WTC11 (cell line): ENCODE measurements around the gene FBXW9. TPM values are rescaled to one million over a fixed set of nuclear protein-coding genes. Genes with fewer than 3 reads are reported as not detected.

Experiments used
- ATAC-seq: fragments of 200-7000 bp; cut with Tn5 transposase; 2 replicates; pipeline ENCODE4 v1.10.0; 2021; ENCODE audit warnings: mild to moderate bottlenecking, moderate library complexity
- CTCF ChIA-PET: fragments of 300-600 bp; sonication (Branson Sonifier 250); formaldehyde crosslinking; loops from one replicate; lab custom pipeline; 2021; ENCODE audit warnings: antibody characterized with exemption; lab: Charles Lee
- POLR2A ChIA-PET: fragments of 350-600 bp; sonication (Branson Sonifier 250); formaldehyde crosslinking; loops from one replicate; lab custom pipeline; 2021; ENCODE audit warnings: antibody characterized with exemption; lab: Charles Lee
- DNase-seq: peaks from one replicate; pipeline ENCODE4 v3.0.0; 2021; ENCODE audit warnings: low spot score
- H3K27ac Mint-ChIP-seq: 2 replicates; pipeline ENCODE4 v1.8.0; 2021; ENCODE audit warnings: mixed read lengths
- H3K27me3 Mint-ChIP-seq: 2 replicates; pipeline ENCODE4 v1.8.0; 2021; ENCODE audit warnings: low read depth, mild to moderate bottlenecking, moderate library complexity, mixed read lengths
- H3K36me3 Mint-ChIP-seq: 2 replicates; pipeline ENCODE4 v1.8.0; 2021; ENCODE audit warnings: mixed read lengths
- H3K4me1 Mint-ChIP-seq: 2 replicates; pipeline ENCODE4 v1.8.0; 2022; ENCODE audit warnings: mixed read lengths
- H3K4me3 Mint-ChIP-seq: 2 replicates; pipeline ENCODE4 v1.8.0; 2021; ENCODE audit warnings: mild to moderate bottlenecking, moderate library complexity, mixed read lengths
- H3K9me3 Mint-ChIP-seq: 2 replicates; pipeline ENCODE4 v1.8.0; 2021; ENCODE audit warnings: mixed read lengths
- CBFB ChIP-seq: sonication (generic); formaldehyde crosslinking; IDR thresholded peaks from 2 replicates; pipeline ENCODE4 v1.8.1; 2022; ENCODE audit warnings: mild to moderate bottlenecking, low read depth, missing genetic modification reagents
- CREB1 ChIP-seq: sonication (generic); formaldehyde crosslinking; IDR thresholded peaks from 2 replicates; pipeline ENCODE4 v1.8.0; 2023; ENCODE audit warnings: mild to moderate bottlenecking, missing genetic modification reagents
- CREM ChIP-seq: sonication (generic); formaldehyde crosslinking; IDR thresholded peaks from 2 replicates; pipeline ENCODE4 v1.8.1; 2022; ENCODE audit warnings: mild to moderate bottlenecking, missing genetic modification reagents, moderate library complexity
- FOXJ3 ChIP-seq: sonication (generic); formaldehyde crosslinking; IDR thresholded peaks from 2 replicates; pipeline ENCODE4 v1.9.0; 2021; ENCODE audit warnings: missing genetic modification reagents, mild to moderate bottlenecking, borderline replicate concordance
- FOXP1 ChIP-seq: sonication (generic); formaldehyde crosslinking; IDR thresholded peaks from 2 replicates; pipeline ENCODE4 v1.8.0; 2022; ENCODE audit warnings: missing genetic modification reagents, mild to moderate bottlenecking, moderate library complexity, borderline replicate concordance
- HMGA2 ChIP-seq: fragments of 250-450 bp; sonication (Bioruptor Pico); IDR thresholded peaks from 2 replicates; pipeline ENCODE4 v1.4.0; 2021; ENCODE audit warnings: mild to moderate bottlenecking, moderate library complexity
- NFATC4 ChIP-seq: fragments of 250-450 bp; sonication (Bioruptor Pico); IDR thresholded peaks from 2 replicates; pipeline ENCODE4 v1.9.0; 2021; ENCODE audit warnings: mild to moderate bottlenecking
- NFYB ChIP-seq: sonication (generic); formaldehyde crosslinking; conservative IDR thresholded peaks from 2 replicates; pipeline ENCODE4 v1.8.0; 2022; ENCODE audit warnings: low read depth, missing genetic modification reagents
- RORB ChIP-seq: fragments of 250-450 bp; sonication (Bioruptor Pico); IDR thresholded peaks from 2 replicates; pipeline ENCODE4 v1.9.0; 2021; ENCODE audit warnings: mild to moderate bottlenecking
- SMAD4 ChIP-seq: sonication (generic); formaldehyde crosslinking; IDR thresholded peaks from 2 replicates; pipeline ENCODE4 v1.8.0; 2022; ENCODE audit warnings: mild to moderate bottlenecking, missing genetic modification reagents
- ZBTB21 ChIP-seq: sonication (generic); formaldehyde crosslinking; IDR thresholded peaks from 2 replicates; pipeline ENCODE4 v1.8.1; 2023; ENCODE audit warnings: mild to moderate bottlenecking, missing genetic modification reagents, borderline replicate concordance
- total RNA-seq: library from RNA; stranded (reverse); gene quantifications from 3 replicates; pipeline ENCODE4 v1.2.3, GENCODE V29; 2021
- TF ChIP-seq, protein P1 (sequence below): fragments of 250-450 bp; sonication (Bioruptor Pico); IDR thresholded peaks from 2 replicates; pipeline ENCODE4 v1.8.0; 2021; ENCODE audit warnings: mild to moderate bottlenecking
- TF ChIP-seq, protein P2 (sequence below): sonication (generic); formaldehyde crosslinking; IDR thresholded peaks from 2 replicates; pipeline ENCODE4 v1.8.1; 2023; ENCODE audit warnings: mild to moderate bottlenecking, missing genetic modification reagents
- TF ChIP-seq, protein P3 (sequence below): sonication (generic); formaldehyde crosslinking; IDR thresholded peaks from 2 replicates; pipeline ENCODE4 v1.8.0; 2022; ENCODE audit warnings: mild to moderate bottlenecking, missing genetic modification reagents
- TF ChIP-seq, protein P4 (sequence below): fragments of 250-450 bp; sonication (Bioruptor Pico); IDR thresholded peaks from 2 replicates; pipeline ENCODE4 v2.1.2; 2022; ENCODE audit warnings: mild to moderate bottlenecking, moderate library complexity
- TF ChIP-seq, protein P5 (sequence below): sonication (generic); formaldehyde crosslinking; IDR thresholded peaks from 2 replicates; pipeline ENCODE4 v1.8.1; 2023; ENCODE audit warnings: mild to moderate bottlenecking, moderate library complexity, missing genetic modification reagents
- TF ChIP-seq, protein P6 (sequence below): sonication (generic); formaldehyde crosslinking; IDR thresholded peaks from 2 replicates; pipeline ENCODE4 v1.8.1; 2023; ENCODE audit warnings: mild to moderate bottlenecking, missing genetic modification reagents
- TF ChIP-seq, protein P7 (sequence below): sonication (generic); formaldehyde crosslinking; IDR thresholded peaks from 2 replicates; pipeline ENCODE4 v1.8.0; 2022; ENCODE audit warnings: mild to moderate bottlenecking, missing genetic modification reagents

FBXW9 gene
- total RNA-seq, 1 experiment from 2014 or later, result 15.2 TPM

DNA sequence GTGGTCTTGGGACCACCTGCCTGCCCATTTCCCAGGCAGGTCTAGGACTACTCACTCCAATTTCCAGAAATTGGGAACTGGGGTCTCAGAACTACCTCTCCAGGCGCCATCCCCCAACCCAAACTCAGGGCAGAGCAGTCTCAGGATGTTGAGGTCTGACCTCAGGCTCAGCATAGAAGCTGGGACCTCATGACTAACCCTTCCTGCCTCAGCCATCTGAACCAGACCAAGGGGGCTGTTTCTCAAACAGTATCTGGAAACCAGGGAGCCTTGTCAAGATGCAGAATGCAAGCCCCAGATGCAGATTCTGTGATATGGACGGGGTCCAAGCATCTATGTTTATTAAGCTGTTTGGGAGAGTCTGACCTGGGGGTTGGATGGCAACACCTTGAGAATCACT lies 1.3 kb downstream of the FBXW9 start:
- H3K4me3 Mint-ChIP-seq, result peak overlapping the region; percentile 90

DNA sequence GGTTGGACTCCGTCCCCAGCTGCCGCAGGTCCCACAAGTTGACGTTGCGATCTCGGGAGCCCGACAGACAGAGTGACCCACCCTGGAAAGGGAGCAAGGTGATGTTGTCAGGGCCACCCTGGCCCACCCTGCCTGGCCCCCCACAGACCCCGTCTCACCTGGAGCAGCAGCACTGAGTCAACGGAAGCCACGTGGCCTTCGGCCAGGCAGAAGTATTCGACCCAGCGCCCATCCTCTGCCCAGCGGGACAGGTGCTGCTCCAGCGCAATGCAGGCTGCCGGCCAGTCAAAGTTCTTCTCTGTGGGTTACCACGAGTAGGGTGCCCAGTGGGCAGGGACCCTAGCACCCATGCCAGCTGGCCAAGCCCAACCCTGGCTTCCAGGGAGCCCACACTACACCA lies 1.8 kb downstream of the FBXW9 start:
- peaks cover 3% of the 10 kb centered on the region for H3K4me1 Mint-ChIP-seq
- H3K4me3 Mint-ChIP-seq, result no peak overlapping the region
- H3K27ac Mint-ChIP-seq, result no peak overlapping the region
- no peaks in the 10 kb centered on the region for H3K27me3 Mint-ChIP-seq
- no peak for DNase-seq
- peaks cover 7% of the 10 kb centered on the region; the same call in 1 of the 2 replicates for H3K36me3 Mint-ChIP-seq
- H3K9me3 Mint-ChIP-seq, result no peaks in the 10 kb centered on the region
- no peak for ATAC-seq
- ChIA-PET POLR2A (no interaction called here), CTCF (no interaction called here)
- TF ChIP-seq, protein P1, sequence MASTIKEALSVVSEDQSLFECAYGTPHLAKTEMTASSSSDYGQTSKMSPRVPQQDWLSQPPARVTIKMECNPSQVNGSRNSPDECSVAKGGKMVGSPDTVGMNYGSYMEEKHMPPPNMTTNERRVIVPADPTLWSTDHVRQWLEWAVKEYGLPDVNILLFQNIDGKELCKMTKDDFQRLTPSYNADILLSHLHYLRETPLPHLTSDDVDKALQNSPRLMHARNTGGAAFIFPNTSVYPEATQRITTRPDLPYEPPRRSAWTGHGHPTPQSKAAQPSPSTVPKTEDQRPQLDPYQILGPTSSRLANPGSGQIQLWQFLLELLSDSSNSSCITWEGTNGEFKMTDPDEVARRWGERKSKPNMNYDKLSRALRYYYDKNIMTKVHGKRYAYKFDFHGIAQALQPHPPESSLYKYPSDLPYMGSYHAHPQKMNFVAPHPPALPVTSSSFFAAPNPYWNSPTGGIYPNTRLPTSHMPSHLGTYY (CRISPR knock-in tag), result no peak
- TF ChIP-seq SMAD4 (CRISPR knock-in tag), result no peak
- no peak for TF ChIP-seq CBFB (CRISPR knock-in tag)
- TF ChIP-seq, protein P2, sequence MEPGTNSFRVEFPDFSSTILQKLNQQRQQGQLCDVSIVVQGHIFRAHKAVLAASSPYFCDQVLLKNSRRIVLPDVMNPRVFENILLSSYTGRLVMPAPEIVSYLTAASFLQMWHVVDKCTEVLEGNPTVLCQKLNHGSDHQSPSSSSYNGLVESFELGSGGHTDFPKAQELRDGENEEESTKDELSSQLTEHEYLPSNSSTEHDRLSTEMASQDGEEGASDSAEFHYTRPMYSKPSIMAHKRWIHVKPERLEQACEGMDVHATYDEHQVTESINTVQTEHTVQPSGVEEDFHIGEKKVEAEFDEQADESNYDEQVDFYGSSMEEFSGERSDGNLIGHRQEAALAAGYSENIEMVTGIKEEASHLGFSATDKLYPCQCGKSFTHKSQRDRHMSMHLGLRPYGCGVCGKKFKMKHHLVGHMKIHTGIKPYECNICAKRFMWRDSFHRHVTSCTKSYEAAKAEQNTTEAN, result no peak
- TF ChIP-seq ZBTB21, result no peak
- no peak for TF ChIP-seq NFATC4 (CRISPR knock-in tag)
- TF ChIP-seq, protein P3, sequence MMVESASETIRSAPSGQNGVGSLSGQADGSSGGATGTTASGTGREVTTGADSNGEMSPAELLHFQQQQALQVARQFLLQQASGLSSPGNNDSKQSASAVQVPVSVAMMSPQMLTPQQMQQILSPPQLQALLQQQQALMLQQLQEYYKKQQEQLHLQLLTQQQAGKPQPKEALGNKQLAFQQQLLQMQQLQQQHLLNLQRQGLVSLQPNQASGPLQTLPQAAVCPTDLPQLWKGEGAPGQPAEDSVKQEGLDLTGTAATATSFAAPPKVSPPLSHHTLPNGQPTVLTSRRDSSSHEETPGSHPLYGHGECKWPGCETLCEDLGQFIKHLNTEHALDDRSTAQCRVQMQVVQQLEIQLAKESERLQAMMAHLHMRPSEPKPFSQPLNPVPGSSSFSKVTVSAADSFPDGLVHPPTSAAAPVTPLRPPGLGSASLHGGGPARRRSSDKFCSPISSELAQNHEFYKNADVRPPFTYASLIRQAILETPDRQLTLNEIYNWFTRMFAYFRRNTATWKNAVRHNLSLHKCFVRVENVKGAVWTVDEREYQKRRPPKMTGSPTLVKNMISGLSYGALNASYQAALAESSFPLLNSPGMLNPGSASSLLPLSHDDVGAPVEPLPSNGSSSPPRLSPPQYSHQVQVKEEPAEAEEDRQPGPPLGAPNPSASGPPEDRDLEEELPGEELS (CRISPR knock-in tag), result no peak
- TF ChIP-seq FOXJ3, result no peak
- no peak for TF ChIP-seq NFYB (CRISPR knock-in tag)
- TF ChIP-seq, protein P4, sequence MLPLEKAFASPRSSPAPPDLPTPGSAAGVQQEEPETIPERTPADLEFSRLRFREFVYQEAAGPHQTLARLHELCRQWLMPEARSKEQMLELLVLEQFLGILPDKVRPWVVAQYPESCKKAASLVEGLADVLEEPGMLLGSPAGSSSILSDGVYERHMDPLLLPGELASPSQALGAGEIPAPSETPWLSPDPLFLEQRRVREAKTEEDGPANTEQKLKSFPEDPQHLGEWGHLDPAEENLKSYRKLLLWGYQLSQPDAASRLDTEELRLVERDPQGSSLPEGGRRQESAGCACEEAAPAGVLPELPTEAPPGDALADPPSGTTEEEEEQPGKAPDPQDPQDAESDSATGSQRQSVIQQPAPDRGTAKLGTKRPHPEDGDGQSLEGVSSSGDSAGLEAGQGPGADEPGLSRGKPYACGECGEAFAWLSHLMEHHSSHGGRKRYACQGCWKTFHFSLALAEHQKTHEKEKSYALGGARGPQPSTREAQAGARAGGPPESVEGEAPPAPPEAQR (CRISPR knock-in tag), result no peak
- TF ChIP-seq, protein P5, sequence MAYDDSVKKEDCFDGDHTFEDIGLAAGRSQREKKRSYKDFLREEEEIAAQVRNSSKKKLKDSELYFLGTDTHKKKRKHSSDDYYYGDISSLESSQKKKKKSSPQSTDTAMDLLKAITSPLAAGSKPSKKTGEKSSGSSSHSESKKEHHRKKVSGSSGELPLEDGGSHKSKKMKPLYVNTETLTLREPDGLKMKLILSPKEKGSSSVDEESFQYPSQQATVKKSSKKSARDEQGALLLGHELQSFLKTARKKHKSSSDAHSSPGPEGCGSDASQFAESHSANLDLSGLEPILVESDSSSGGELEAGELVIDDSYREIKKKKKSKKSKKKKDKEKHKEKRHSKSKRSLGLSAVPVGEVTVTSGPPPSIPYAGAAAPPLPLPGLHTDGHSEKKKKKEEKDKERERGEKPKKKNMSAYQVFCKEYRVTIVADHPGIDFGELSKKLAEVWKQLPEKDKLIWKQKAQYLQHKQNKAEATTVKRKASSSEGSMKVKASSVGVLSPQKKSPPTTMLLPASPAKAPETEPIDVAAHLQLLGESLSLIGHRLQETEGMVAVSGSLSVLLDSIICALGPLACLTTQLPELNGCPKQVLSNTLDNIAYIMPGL (CRISPR knock-in tag), result no peak
- no peak for TF ChIP-seq RORB (CRISPR knock-in tag)
- TF ChIP-seq FOXP1 (CRISPR knock-in tag), result no peak
- no peak for TF ChIP-seq HMGA2 (CRISPR knock-in tag)
- TF ChIP-seq, protein P6, sequence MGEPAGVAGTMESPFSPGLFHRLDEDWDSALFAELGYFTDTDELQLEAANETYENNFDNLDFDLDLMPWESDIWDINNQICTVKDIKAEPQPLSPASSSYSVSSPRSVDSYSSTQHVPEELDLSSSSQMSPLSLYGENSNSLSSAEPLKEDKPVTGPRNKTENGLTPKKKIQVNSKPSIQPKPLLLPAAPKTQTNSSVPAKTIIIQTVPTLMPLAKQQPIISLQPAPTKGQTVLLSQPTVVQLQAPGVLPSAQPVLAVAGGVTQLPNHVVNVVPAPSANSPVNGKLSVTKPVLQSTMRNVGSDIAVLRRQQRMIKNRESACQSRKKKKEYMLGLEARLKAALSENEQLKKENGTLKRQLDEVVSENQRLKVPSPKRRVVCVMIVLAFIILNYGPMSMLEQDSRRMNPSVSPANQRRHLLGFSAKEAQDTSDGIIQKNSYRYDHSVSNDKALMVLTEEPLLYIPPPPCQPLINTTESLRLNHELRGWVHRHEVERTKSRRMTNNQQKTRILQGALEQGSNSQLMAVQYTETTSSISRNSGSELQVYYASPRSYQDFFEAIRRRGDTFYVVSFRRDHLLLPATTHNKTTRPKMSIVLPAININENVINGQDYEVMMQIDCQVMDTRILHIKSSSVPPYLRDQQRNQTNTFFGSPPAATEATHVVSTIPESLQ (CRISPR knock-in tag), result no peak
- no peak for TF ChIP-seq CREM (CRISPR knock-in tag)
- TF ChIP-seq, protein P7, sequence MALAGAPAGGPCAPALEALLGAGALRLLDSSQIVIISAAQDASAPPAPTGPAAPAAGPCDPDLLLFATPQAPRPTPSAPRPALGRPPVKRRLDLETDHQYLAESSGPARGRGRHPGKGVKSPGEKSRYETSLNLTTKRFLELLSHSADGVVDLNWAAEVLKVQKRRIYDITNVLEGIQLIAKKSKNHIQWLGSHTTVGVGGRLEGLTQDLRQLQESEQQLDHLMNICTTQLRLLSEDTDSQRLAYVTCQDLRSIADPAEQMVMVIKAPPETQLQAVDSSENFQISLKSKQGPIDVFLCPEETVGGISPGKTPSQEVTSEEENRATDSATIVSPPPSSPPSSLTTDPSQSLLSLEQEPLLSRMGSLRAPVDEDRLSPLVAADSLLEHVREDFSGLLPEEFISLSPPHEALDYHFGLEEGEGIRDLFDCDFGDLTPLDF (CRISPR knock-in tag), result no peak
- TF ChIP-seq CREB1 (CRISPR knock-in tag), result no peak

More for the DNA sequence above, 1.3 kb downstream of the FBXW9 start:
- ChIA-PET CTCF (interaction anchor here (0.6 to 0.9 kb wide), 2 partner anchors 23 to 63 kb away, joined by 3 read pairs; no protein-coding TSS in a partner anchor), POLR2A (no interaction called here)
- H3K4me1 Mint-ChIP-seq, result peaks cover 3% of the 10 kb centered on the region
- peaks cover 8% of the 10 kb centered on the region; the same call in 1 of the 2 replicates for H3K36me3 Mint-ChIP-seq
- no peaks in the 10 kb centered on the region for H3K9me3 Mint-ChIP-seq
- no peaks in the 10 kb centered on the region for H3K27me3 Mint-ChIP-seq
- no peak overlapping the region for H3K27ac Mint-ChIP-seq
- DNase-seq, result no peak
- TF ChIP-seq, protein P2, result no peak
- ATAC-seq, result no peak
